Upper lobe of left lung (tissue), 6 donors: Measurements from ENCODE around the gene TSPAN10. TPM values are rescaled to one million over a fixed set of nuclear protein-coding genes. Genes with fewer than 3 reads are reported as not detected.
"Not testable (repeated sequence)": the region's sequence is repeated elsewhere in the genome, so short reads cannot be mapped to it uniquely, and the experiment has no call there.

Source experiments
- ATAC-seq, 2 donors: fragments of 200-7000 bp; cut with Tn5 transposase; one replicate each; pipeline ENCODE4 v1.9.1; 2022; ENCODE audit warnings: mild to moderate bottlenecking in 2 of 2, moderate library complexity in 2 of 2; ENCODE audit not compliant: low FRiP score in 2 of 2
- DNase-seq, 2 donors: peaks; one replicate each; pipeline ENCODE4 v3.0.0-alpha.2; 2019 to 2020
- H3K27ac ChIP-seq, 4 donors: fragments of 200-600 bp; sonication (generic); one replicate each; pipeline ENCODE4 v1.5.1; 2016 to 2019
- H3K27me3 ChIP-seq, 4 donors: fragments of 200-600 bp; sonication (generic); one replicate each; pipeline ENCODE4 v1.5.1; 2017 to 2019
- H3K36me3 ChIP-seq, 4 donors: fragments of 200-600 bp; sonication (generic); one replicate each; pipeline ENCODE4 v1.5.1; 2016 to 2019
- H3K4me1 ChIP-seq, 4 donors: fragments of 200-600 bp; sonication (generic); one replicate each; pipeline ENCODE4 v1.5.1; 2018 to 2019
- H3K4me3 ChIP-seq, 4 donors: fragments of 200-600 bp; sonication (generic); one replicate each; pipeline ENCODE4 v1.5.1; 2017 to 2019; ENCODE audit warnings: mild to moderate bottlenecking in 2 of 4, moderate library complexity in 1 of 4
- H3K9me3 ChIP-seq, 4 donors: fragments of 200-600 bp; sonication (generic); one replicate each; pipeline ENCODE4 v1.5.1; 2018 to 2019
- CTCF ChIP-seq, 6 experiments: fragments of 450-650 bp in 4 of 6; fragments of 200-600 bp in 2 of 6; sonication (generic) in 2 of 6; IDR thresholded peaks; one replicate each; pipeline ENCODE4 v1.5.1; 2016 to 2019; ENCODE audit warnings: antibody characterized with exemption in 6 of 6
- EP300 ChIP-seq, 4 donors: sonication (generic); formaldehyde crosslinking; IDR thresholded peaks; one replicate each; pipeline ENCODE4 v1.5.1; 2017; ENCODE audit warnings: antibody characterized with exemption in 4 of 4, control low read depth in 2 of 4
- POLR2A ChIP-seq, 4 donors: fragments of 450-650 bp; IDR thresholded peaks; one replicate each; pipeline ENCODE4 v1.5.1; 2016 to 2017; ENCODE audit warnings: antibody characterized with exemption in 4 of 4, mild to moderate bottlenecking in 2 of 4
- POLR2AphosphoS5 ChIP-seq, 2 donors: sonication (generic); formaldehyde crosslinking; IDR thresholded peaks; one replicate each; pipeline ENCODE4 v1.5.1; 2017; ENCODE audit warnings: antibody characterized with exemption in 2 of 2
- WGBS, 2 donors: methylation state at CpG; one replicate each; pipeline ENCODE4 v1.1.5; 2017 to 2018; 5-methylcytosine and 5-hydroxymethylcytosine counted together
- total RNA-seq, 6 donors: library from RNA; depleted of rRNA in 4 of 6; stranded (reverse); fragments of >200 nt in 4 of 6; gene quantifications; one replicate each; pipeline versions ENCODE4 v1.1.0 to v1.2.1, GENCODE V29; 2016 to 2021
- donor health status: DM: no; HTN: no; CAD: no; lungs with moderate emphysema.
- donor health status: DM: no; HTN: yes; CAD: no; lungs with severe emphysema.

The TSPAN10 gene
- total RNA-seq, 6 donors from 2014 or later = 0.61 to 2.8 (median 1.0) TPM

- peak in 1 of 2 donors; percentile 76 for DNase-seq
- WGBS, 2 donors = 90 to 94% methylated on average over 15 to 18 of the region's 18 CpGs
- H3K27ac ChIP-seq = no peak overlapping the region
- H3K4me1 ChIP-seq = peaks cover 5 to 13% (median 7%) of the 10 kb centered on the region in 4 donors
- H3K9me3 ChIP-seq = no peaks in the 10 kb centered on the region
- ATAC-seq = peak in 1 of 2 donors; percentile 13
- H3K36me3 ChIP-seq = peaks cover 14 to 58% (median 50%) of the 10 kb centered on the region in 4 donors
- H3K27me3 ChIP-seq = no peaks in the 10 kb centered on the region
- TF ChIP-seq CTCF (IDR thresholded peaks at IDR 0.05) (no peak), POLR2A (IDR thresholded peaks at IDR 0.05) (no peak), POLR2AphosphoS5 (IDR thresholded peaks at IDR 0.05) (no peak), EP300 (IDR thresholded peaks at IDR 0.05) (no peak)
- H3K4me3 ChIP-seq = no peak overlapping the region
Measured at GRCh38 chr17:81672504-81672903, 35.5 kb downstream of the TSPAN10 start.

GRCh38 chr17:81672954-81673353 is 36.0 kb downstream of the TSPAN10 start:
- H3K36me3 ChIP-seq = peaks cover 14 to 58% (median 50%) of the 10 kb centered on the region in 4 donors
- WGBS, 2 donors = 95 to 98% methylated on average over 6 to 12 of the region's 16 CpGs
- no peak overlapping the region for H3K4me3 ChIP-seq
- peaks cover under 1 to 9% (median 3%) of the 10 kb centered on the region in 4 donors for H3K4me1 ChIP-seq
- no peaks in the 10 kb centered on the region for H3K9me3 ChIP-seq
- no peaks in the 10 kb centered on the region for H3K27me3 ChIP-seq
- TF ChIP-seq EP300 (IDR thresholded peaks at IDR 0.05) (no peak), POLR2A (IDR thresholded peaks at IDR 0.05) (no peak), CTCF (IDR thresholded peaks at IDR 0.05) (no peak), POLR2AphosphoS5 (IDR thresholded peaks at IDR 0.05) (no peak)
- DNase-seq = peak in 1 of 2 donors; percentile 73
- ATAC-seq = peak in 1 of 2 donors; percentile 7
- H3K27ac ChIP-seq = no peak overlapping the region

GRCh38 chr17:81673561-81674258 is 36.7 kb downstream of the TSPAN10 start:
- H3K27ac ChIP-seq = no peak overlapping the region
- H3K27me3 ChIP-seq = no peaks in the 10 kb centered on the region
- H3K36me3 ChIP-seq = peaks cover 14 to 58% (median 50%) of the 10 kb centered on the region in 4 donors
- DNase-seq (peak in 1 of 2 donors; percentile 63), ATAC-seq (no peak)
- no peaks in the 10 kb centered on the region for H3K9me3 ChIP-seq
- WGBS, 2 donors = 89 to 90% methylated on average over 12 to 18 of the region's 18 CpGs
- TF ChIP-seq POLR2AphosphoS5 (IDR thresholded peaks at IDR 0.05) = no peak
- no peak for TF ChIP-seq POLR2A (IDR thresholded peaks at IDR 0.05)
- no peak for TF ChIP-seq CTCF (IDR thresholded peaks at IDR 0.05)
- H3K4me3 ChIP-seq = no peak overlapping the region
- H3K4me1 ChIP-seq = peaks cover 0 to under 1% (median 0%) of the 10 kb centered on the region in 4 donors

GRCh38 chr17:81675515-81676221 is 38.7 kb downstream of the TSPAN10 start:
- H3K36me3 ChIP-seq = peaks cover 14 to 40% (median 36%) of the 10 kb centered on the region in 4 donors
- TF ChIP-seq CTCF (IDR thresholded peaks at IDR 0.05) = peak; percentile 52 to 70 (median 60)
- not testable (repeated sequence) for H3K9me3 ChIP-seq, H3K4me3 ChIP-seq, DNase-seq, ATAC-seq, H3K27ac ChIP-seq, H3K27me3 ChIP-seq, H3K4me1 ChIP-seq
- WGBS, 2 donors = 38 to 39% methylated on average over 18 of the region's 18 CpGs
